Measurements from ENCODE around the gene P3H3.

DNA sequence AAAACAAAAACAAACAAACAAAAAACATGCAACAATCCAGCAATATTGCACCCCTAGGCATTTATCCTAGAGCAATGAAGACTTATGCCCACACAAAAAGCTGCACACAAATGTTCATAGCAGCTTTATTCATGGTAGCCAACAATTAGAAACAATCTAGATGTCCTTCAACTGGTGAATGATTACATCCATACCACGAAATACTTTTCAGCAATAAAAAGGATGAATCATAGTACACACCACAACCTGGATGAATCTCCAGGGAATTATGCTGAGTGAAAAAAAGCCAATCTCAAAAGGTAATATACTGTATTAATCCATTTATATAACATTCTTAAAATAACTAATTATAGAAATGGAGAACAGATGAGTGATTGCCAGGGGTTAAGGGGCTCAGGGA is 21.0 kb upstream of the P3H3 start:
- TF ChIP-seq, protein P1, sequence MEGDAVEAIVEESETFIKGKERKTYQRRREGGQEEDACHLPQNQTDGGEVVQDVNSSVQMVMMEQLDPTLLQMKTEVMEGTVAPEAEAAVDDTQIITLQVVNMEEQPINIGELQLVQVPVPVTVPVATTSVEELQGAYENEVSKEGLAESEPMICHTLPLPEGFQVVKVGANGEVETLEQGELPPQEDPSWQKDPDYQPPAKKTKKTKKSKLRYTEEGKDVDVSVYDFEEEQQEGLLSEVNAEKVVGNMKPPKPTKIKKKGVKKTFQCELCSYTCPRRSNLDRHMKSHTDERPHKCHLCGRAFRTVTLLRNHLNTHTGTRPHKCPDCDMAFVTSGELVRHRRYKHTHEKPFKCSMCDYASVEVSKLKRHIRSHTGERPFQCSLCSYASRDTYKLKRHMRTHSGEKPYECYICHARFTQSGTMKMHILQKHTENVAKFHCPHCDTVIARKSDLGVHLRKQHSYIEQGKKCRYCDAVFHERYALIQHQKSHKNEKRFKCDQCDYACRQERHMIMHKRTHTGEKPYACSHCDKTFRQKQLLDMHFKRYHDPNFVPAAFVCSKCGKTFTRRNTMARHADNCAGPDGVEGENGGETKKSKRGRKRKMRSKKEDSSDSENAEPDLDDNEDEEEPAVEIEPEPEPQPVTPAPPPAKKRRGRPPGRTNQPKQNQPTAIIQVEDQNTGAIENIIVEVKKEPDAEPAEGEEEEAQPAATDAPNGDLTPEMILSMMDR (IDR thresholded peaks at IDR 0.05), result no peak
- no peak for TF ChIP-seq POLR2AphosphoS5 (IDR thresholded peaks at IDR 0.05; ENCODE audit: insufficient read depth in 1 of 2, low read depth in 1 of 2)
